H1 (cell line): ENCODE measurements around the gene ZBTB37. TPM values are rescaled to one million over a fixed set of nuclear protein-coding genes. Genes with fewer than 3 reads are reported as not detected.
A peak's percentile ranks its signal among the peaks of the same experiment; 100 is the strongest.

Source experiments
- CTCF ChIA-PET: fragments of 300-600 bp; sonication (Branson Sonifier 250); formaldehyde crosslinking; loops from one replicate; lab custom pipeline; 2021; ENCODE audit not compliant: partially characterized antibody; lab: Charles Lee
- POLR2A ChIA-PET: fragments of 300-600 bp; sonication (Branson Sonifier 250); formaldehyde crosslinking; loops from one replicate; lab custom pipeline; 2021; ENCODE audit warnings: inconsistent platforms; ENCODE audit not compliant: partially characterized antibody; lab: Charles Lee
- DNase-seq, 2 experiments: peaks; one replicate each; pipeline versions ENCODE4 v3.0.0 to v3.0.0-alpha.2; 2010 to 2022; ENCODE audit warnings: low spot score in 2 of 2, low read depth in 1 of 2, mixed read lengths in 1 of 2
- FAIRE-seq: peaks from 2 replicates; lab custom pipeline; 2011; peaks lifted over from hg19 to GRCh38; lab: Jason Lieb, UNC
- H2AFZ ChIP-seq: 2 replicates; pipeline ENCODE4 v1.8.1; 2012; ENCODE audit warnings: low read length, inconsistent platforms
- H2AK5ac ChIP-seq: 2 replicates; pipeline ENCODE4 v1.6.1; 2013; ENCODE audit warnings: low read depth, low read length
- H2BK120ac ChIP-seq: replicated peaks from 2 replicates; pipeline ENCODE3; 2013; ENCODE audit warnings: low read depth, low read length, inconsistent platforms
- H2BK12ac ChIP-seq: 2 replicates; pipeline ENCODE4 v1.6.1; 2013; ENCODE audit warnings: low read depth, low read length
- H2BK15ac ChIP-seq: 2 replicates; pipeline ENCODE4 v1.6.1; 2013; ENCODE audit warnings: low read length
- H2BK20ac ChIP-seq: 2 replicates; pipeline ENCODE4 v1.6.1; 2013; ENCODE audit warnings: low read length
- H2BK5ac ChIP-seq: 2 replicates; pipeline ENCODE4 v1.6.1; 2013; ENCODE audit warnings: low read depth, low read length
- H3K14ac ChIP-seq: 2 replicates; pipeline ENCODE4 v1.6.1; 2013; ENCODE audit warnings: inconsistent platforms; ENCODE audit not compliant: insufficient read length
- H3K18ac ChIP-seq: 2 replicates; pipeline ENCODE4 v1.6.1; 2013; ENCODE audit warnings: low read length; ENCODE audit errors: extremely low read depth
- H3K23ac ChIP-seq: 2 replicates; pipeline ENCODE4 v1.6.1; 2013; ENCODE audit warnings: inconsistent platforms; ENCODE audit not compliant: insufficient read length
- H3K23me2 ChIP-seq: 2 replicates; pipeline ENCODE4 v1.6.1; 2013; ENCODE audit warnings: low read depth, low read length
- H3K27ac ChIP-seq: 2 replicates; pipeline ENCODE4 v1.6.1; 2011; ENCODE audit warnings: low read depth, low read length, inconsistent platforms
- H3K27me3 ChIP-seq, 4 experiments: replicated peaks in 1 of 4; 1 replicate in 1 of 4; 2 replicates in 3 of 4; pipeline versions ENCODE4 v1.6.1 to v1.8.1; 2011 to 2013; ENCODE audit warnings: low read length in 3 of 4, mild to moderate bottlenecking in 3 of 4, inconsistent platforms in 2 of 4, mixed read lengths in 2 of 4, moderate library complexity in 1 of 4; ENCODE audit not compliant: control insufficient read depth in 3 of 4, insufficient read depth in 3 of 4; ENCODE audit errors: extremely low read depth in 1 of 4
- H3K36me3 ChIP-seq, 4 experiments: 2 replicates each; pipeline versions ENCODE4 v1.6.1 to v1.8.1; 2011 to 2013; ENCODE audit warnings: mild to moderate bottlenecking in 4 of 4, low read length in 3 of 4, moderate library complexity in 2 of 4, control low read depth in 1 of 4, inconsistent platforms in 1 of 4; ENCODE audit not compliant: insufficient read depth in 4 of 4, control insufficient read depth in 2 of 4
- H3K4ac ChIP-seq: replicated peaks from 2 replicates; pipeline ENCODE3; 2013; ENCODE audit warnings: low read length, low read depth, mixed read lengths, inconsistent platforms; ENCODE audit not compliant: insufficient read length
- H3K4me1 ChIP-seq, 4 experiments: replicated peaks in 1 of 4; 1 replicate in 1 of 4; 2 replicates in 3 of 4; pipeline versions ENCODE4 v1.6.1 to v1.8.1; 2011 to 2013; ENCODE audit warnings: low read length in 3 of 4, inconsistent platforms in 2 of 4, mixed read lengths in 1 of 4; ENCODE audit not compliant: insufficient read depth in 4 of 4, control insufficient read depth in 3 of 4
- H3K4me2 ChIP-seq, 2 experiments: 2 replicates each; pipeline versions ENCODE4 v1.6.1 to v1.8.1; 2011 to 2013; ENCODE audit warnings: low read depth in 2 of 2, low read length in 2 of 2, control low read depth in 1 of 2, inconsistent platforms in 1 of 2, mild to moderate bottlenecking in 1 of 2; ENCODE audit not compliant: insufficient read depth in 1 of 2
- H3K4me3 ChIP-seq, 4 experiments: fragments of 200-600, 300-600 bp in 1 of 4; sonication (generic), shearing (Covaris generic), sonication (Bioruptor Twin) in 1 of 4; 2 replicates each; pipeline versions ENCODE4 v1.5.1 to v1.8.1; 2011 to 2016; ENCODE audit warnings: low read length in 4 of 4, low read depth in 3 of 4, control low read depth in 2 of 4, inconsistent platforms in 2 of 4, mild to moderate bottlenecking in 2 of 4, mixed read lengths in 1 of 4, moderate library complexity in 1 of 4; ENCODE audit not compliant: insufficient read depth in 2 of 4; ENCODE audit errors: extremely low read depth in 1 of 4
- H3K56ac ChIP-seq: replicated peaks from 2 replicates; pipeline ENCODE3; 2013; ENCODE audit warnings: low read depth, mild to moderate bottlenecking, mixed read lengths, low read length, inconsistent platforms; ENCODE audit not compliant: insufficient read length
- H3K79me1 ChIP-seq: 2 replicates; pipeline ENCODE4 v1.6.1; 2013; ENCODE audit warnings: low read depth, low read length, control low read depth
- H3K79me2 ChIP-seq, 2 experiments: 2 replicates each; pipeline versions ENCODE4 v1.6.1 to v1.8.1; 2012 to 2013; ENCODE audit warnings: low read length in 2 of 2, mild to moderate bottlenecking in 2 of 2, inconsistent platforms in 1 of 2; ENCODE audit not compliant: insufficient read depth in 2 of 2, control insufficient read depth in 1 of 2
- H3K9ac ChIP-seq, 4 experiments: replicated peaks in 1 of 4; 1 replicate in 1 of 4; 2 replicates in 3 of 4; pipeline versions ENCODE4 v1.6.1 to v1.8.1; 2011 to 2013; ENCODE audit warnings: low read depth in 3 of 4, low read length in 3 of 4, control low read depth in 2 of 4, mild to moderate bottlenecking in 2 of 4, moderate library complexity in 2 of 4, inconsistent platforms in 1 of 4; ENCODE audit errors: extremely low read depth in 1 of 4
- H3K9me3 ChIP-seq, 2 experiments: 2 replicates each; pipeline versions ENCODE4 v1.6.1 to v1.8.1; 2012 to 2013; ENCODE audit warnings: mild to moderate bottlenecking in 2 of 2, moderate library complexity in 2 of 2, control low read depth in 1 of 2, inconsistent platforms in 1 of 2, low read depth in 1 of 2, low read length in 1 of 2, mixed read lengths in 1 of 2; ENCODE audit not compliant: insufficient read depth in 2 of 2
- H4K20me1 ChIP-seq, 2 experiments: replicated peaks in 1 of 2; 2 replicates each; pipeline versions ENCODE3 to v1.8.1; 2011 to 2013; ENCODE audit warnings: inconsistent platforms in 2 of 2, low read length in 2 of 2, mild to moderate bottlenecking in 1 of 2; ENCODE audit not compliant: insufficient read depth in 2 of 2, control insufficient read depth in 1 of 2
- H4K5ac ChIP-seq: 2 replicates; pipeline ENCODE4 v1.6.1; 2013; ENCODE audit warnings: low read length, low read depth, mixed read lengths, inconsistent platforms; ENCODE audit not compliant: insufficient read length
- H4K8ac ChIP-seq: 2 replicates; pipeline ENCODE4 v1.8.0; 2013; ENCODE audit warnings: mild to moderate bottlenecking, moderate library complexity, low read length, inconsistent platforms; ENCODE audit not compliant: insufficient read depth; ENCODE audit errors: extremely low read depth
- H4K91ac ChIP-seq: replicated peaks from 2 replicates; pipeline ENCODE3; 2013; ENCODE audit warnings: low read length, mixed read lengths, inconsistent platforms; ENCODE audit not compliant: insufficient read length
- EGR1 ChIP-seq: IDR thresholded peaks from 2 replicates; pipeline ENCODE4 v1.6.1; 2011; ENCODE audit warnings: low read depth, low read length, borderline replicate concordance
- HDAC6 ChIP-seq: IDR thresholded peaks from one replicate; pipeline ENCODE4 v1.7.1; 2012; ENCODE audit warnings: low read depth, mild to moderate bottlenecking, inconsistent platforms, low read length, moderate library complexity
- KDM4A ChIP-seq: IDR thresholded peaks from one replicate; pipeline ENCODE4 v1.7.1; 2012; ENCODE audit warnings: low read depth, mild to moderate bottlenecking, moderate library complexity, low read length, inconsistent platforms; ENCODE audit not compliant: severe bottlenecking
- POLR2A ChIP-seq, 2 experiments: IDR thresholded peaks; 1 replicate in 1 of 2; 2 replicates in 1 of 2; pipeline ENCODE4 v1.6.1; 2011; ENCODE audit warnings: low read depth in 2 of 2, low read length in 2 of 2, mild to moderate bottlenecking in 2 of 2; ENCODE audit errors: control extremely low read depth in 1 of 2
- POLR2AphosphoS5 ChIP-seq: IDR thresholded peaks from 2 replicates; pipeline ENCODE4 v1.6.1; 2011; ENCODE audit warnings: low read depth, low read length
- RFX5 ChIP-seq: IDR thresholded peaks from 2 replicates; pipeline ENCODE4 v1.6.1; 2011; ENCODE audit warnings: low read depth, low read length, improper control_type of control experiment, borderline replicate concordance
- SAP30 ChIP-seq: fragments of 300-600 bp; sonication (generic); IDR thresholded peaks from 2 replicates; pipeline ENCODE4 v1.7.1; 2012; ENCODE audit warnings: low read length, moderate library complexity, mild to moderate bottlenecking, inconsistent platforms; ENCODE audit not compliant: insufficient read depth, insufficient replicate concordance
- TBP ChIP-seq: IDR thresholded peaks from 2 replicates; pipeline ENCODE4 v1.6.1; 2011; ENCODE audit warnings: low read depth, low read length, improper control_type of control experiment
- WGBS, 2 experiments: shearing (Covaris generic) in 1 of 2; methylation state at CpG; one replicate each; pipeline versions ENCODE4 v1.1.6 to v1.1.7; 2013 to 2015; ENCODE audit warnings: low lambda C conversion rate in 2 of 2, mixed read lengths in 2 of 2, inconsistent platforms in 1 of 2, low coverage in 1 of 2, missing lambda C conversion rate in 1 of 2; ENCODE audit not compliant: insufficient replicate concordance in 2 of 2, insufficient coverage in 1 of 2, insufficient read length in 1 of 2; ENCODE audit errors: extremely low coverage in 1 of 2, missing lambda C conversion rate in 1 of 2; 5-methylcytosine and 5-hydroxymethylcytosine counted together
- polyA plus RNA-seq, 7 experiments: library from polyadenylated mRNA; depleted of rRNA in 3 of 7; stranded (reverse) in 5 of 7; unstranded in 2 of 7; fragments of >200 nt in 5 of 7; fragments of 200-250 nt in 2 of 7; gene quantifications; 1 replicate in 5 of 7; 2 replicates in 1 of 7; 4 replicates in 1 of 7; pipeline versions ENCODE4 v1.2.1 to v1.2.3, GENCODE V29; 2011 to 2013; ENCODE audit warnings: missing spikeins in 2 of 7, mixed read lengths in 2 of 7
- total RNA-seq: library from RNA; stranded (reverse); fragmentation: NEBNext Ultra II Directional; extraction: Animal tissue kit (Norgen Biotek cat#: 25700); gene quantifications from 2 replicates; pipeline ENCODE4 v1.2.1, GENCODE V29; 2021

ZBTB37 gene
- total and polyA plus RNA-seq, 2 of the 8 experiments (the other 6 are each of a cell fraction or from before 2014, with no cell fraction given), result 1.7 to 12.5 TPM

- Histone ChIP-seq H3K4ac (no peak overlapping the region), H3K18ac (no peak overlapping the region), H3K27ac (no peak overlapping the region), H3K36me3 (peaks cover 25 to 49% (median 43%) of the 10 kb centered on the region in 4 experiments), H3K9me3 (no peaks in the 10 kb centered on the region), H2BK5ac (no peak overlapping the region), H4K8ac (no peak overlapping the region), H3K14ac (no peak overlapping the region), H3K4me1 (peaks cover 2 to 10% (median 4%) of the 10 kb centered on the region in 4 experiments; a peak in 5 of 7 replicates), H3K79me2 (peaks cover 0 to 33% of the 10 kb centered on the region in 2 experiments; a peak in 3 of 4 replicates), H3K23me2 (peaks cover 3% of the 10 kb centered on the region), H3K56ac (no peak overlapping the region), H3K79me1 (no peaks in the 10 kb centered on the region), H2BK12ac (no peak overlapping the region), H3K23ac (no peak overlapping the region), H3K27me3 (no peaks in the 10 kb centered on the region), H2AFZ (no peak overlapping the region), H3K4me2 (peak overlapping the region; percentile 68 to 95), H4K5ac (no peak overlapping the region), H2BK20ac (no peak overlapping the region), H4K20me1 (peaks cover 7 to 11% of the 10 kb centered on the region in 2 experiments), H2BK15ac (no peak overlapping the region), H2BK120ac (no peak overlapping the region), H3K4me3 (peak overlapping the region; percentile 3 to 100 (median 90); a peak in 5 of 8 replicates), H4K91ac (no peak overlapping the region), H2AK5ac (no peak overlapping the region), H3K9ac (peak overlapping the region in 2 of 4 experiments; percentile 5 to 23; a peak in 3 of 7 replicates)
- POLR2A ChIA-PET, result interaction anchor here (0.5 to 13.3 kb wide), 27 partner anchors 12 to 480 kb away, joined by 3 to 475 read pairs (median 5); partner anchors contain the start of genes CENPL, DARS2, RC3H1 and SERPINC1
- CTCF ChIA-PET, result interaction anchor here (0.7 to 1.8 kb wide), 3 partner anchors 55 to 1185 kb away, joined by 3 to 6 read pairs (median 4); no protein-coding TSS in a partner anchor
- DNase-seq (no peak), FAIRE-seq (no peak)
- TF ChIP-seq HDAC6 (no peak), RFX5 (no peak), POLR2A (IDR thresholded peaks at IDR 0.05; ENCODE audit: control extremely low read depth in 1 of 2, low read depth in 2 of 2, low read length in 2 of 2) (peak in 1 of 2 experiments; percentile 15; a peak in 1 of 3 replicates), TBP (no peak), POLR2AphosphoS5 (peak; percentile 72; the same call in 1 of the 2 replicates), SAP30 (no peak), EGR1 (no peak), KDM4A (no peak)
- 85% methylated on average over 5 of the region's 5 CpGs; no CpG with 5 or more reads in 1 of the 2 experiments for WGBS, 2 experiments
These were observed 3.9 kb upstream of the ZBTB37 start for GRCh38 chr1:173864179-173864867.
